Muscle layer of colon (tissue), 2 donors: ENCODE data around the gene ADRA2B.
"Not testable (repeated sequence)": the region's sequence is repeated elsewhere in the genome, so short reads cannot be mapped to it uniquely, and the experiment has no call there.

ENCODE experiments used
- H3K27ac ChIP-seq: one replicate; pipeline ENCODE4 v1.7.0; 2013; ENCODE audit warnings: low read depth, mild to moderate bottlenecking, low read length, moderate library complexity
- H3K27me3 ChIP-seq, 2 donors: one replicate each; pipeline ENCODE4 v1.7.0; 2013; ENCODE audit warnings: low read length in 2 of 2, mild to moderate bottlenecking in 2 of 2; ENCODE audit not compliant: insufficient read depth in 2 of 2, control insufficient read depth in 1 of 2
- H3K36me3 ChIP-seq: one replicate; pipeline ENCODE4 v1.7.0; 2013; ENCODE audit warnings: mild to moderate bottlenecking, low read length; ENCODE audit not compliant: insufficient read depth
- H3K4me1 ChIP-seq: one replicate; pipeline ENCODE4 v1.7.0; 2013; ENCODE audit warnings: mild to moderate bottlenecking, low read length; ENCODE audit not compliant: insufficient read depth
- H3K4me3 ChIP-seq, 2 donors: one replicate each; pipeline ENCODE4 v1.7.0; 2013; ENCODE audit warnings: low read length in 2 of 2, low read depth in 1 of 2, mild to moderate bottlenecking in 1 of 2, moderate library complexity in 1 of 2
- H3K9ac ChIP-seq: one replicate; pipeline ENCODE4 v1.7.0; 2013; ENCODE audit warnings: low read length
- H3K9me3 ChIP-seq: one replicate; pipeline ENCODE4 v1.7.0; 2013; ENCODE audit warnings: mild to moderate bottlenecking, low read length
- donor health status: abdominal sarcoma.
- donor health status: Adenocarcinoma of cecum.

The ADRA2B gene

GRCh38 chr2:96063116-96063899 lies 53.1 kb downstream of the ADRA2B start:
- H3K27ac ChIP-seq, H3K4me1 ChIP-seq, H3K4me3 ChIP-seq, H3K36me3 ChIP-seq, H3K27me3 ChIP-seq, H3K9me3 ChIP-seq, H3K9ac ChIP-seq: not testable (repeated sequence)
